Fibroblast of villous mesenchyme (primary cell): ENCODE results near the gene IRF8. TPM values are rescaled to one million over a fixed set of nuclear protein-coding genes. Genes with fewer than 3 reads are reported as not detected.
"Not testable (repeated sequence)": the region's sequence is repeated elsewhere in the genome, so short reads cannot be mapped to it uniquely, and the experiment has no call there.

Experiments
- DNase-seq: peaks from one replicate; pipeline ENCODE4 v3.0.0-alpha.2; 2010; ENCODE audit warnings: low read depth
- H3K4me3 ChIP-seq: 2 replicates; pipeline ENCODE4 v1.5.1; 2011; ENCODE audit warnings: low read depth, mild to moderate bottlenecking, low read length
- total RNA-seq: library from RNA; depleted of rRNA; stranded (reverse); fragments of >200 nt; gene quantifications from 2 replicates; pipeline ENCODE4 v1.2.3, GENCODE V29; 2012
- TF ChIP-seq, protein P1 (sequence below): IDR thresholded peaks from 2 replicates; pipeline ENCODE4 v1.5.1; 2012; ENCODE audit warnings: low read depth, mild to moderate bottlenecking, low read length; ENCODE audit not compliant: insufficient read depth

The IRF8 gene
- total RNA-seq, 1 donor: not detected

DNA sequence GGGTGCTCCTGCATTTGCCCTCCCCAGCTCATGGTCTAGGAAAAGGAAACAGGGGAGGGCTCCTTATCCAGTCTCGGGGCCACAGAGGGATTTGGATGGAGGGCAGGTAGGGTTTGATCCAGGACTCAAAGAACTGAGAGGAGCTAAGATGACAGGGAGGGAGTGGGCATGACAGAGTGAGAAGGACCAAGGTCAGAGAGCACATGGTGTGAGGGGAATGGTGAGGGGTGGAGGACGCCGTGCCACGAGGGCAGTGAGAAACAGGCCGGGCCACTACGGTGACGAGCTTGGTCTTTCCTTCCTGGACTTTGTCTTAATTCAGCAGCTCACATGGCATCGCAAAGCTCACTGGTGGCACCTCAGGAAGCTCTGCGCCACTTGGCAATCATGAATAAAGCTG, 35.2 kb downstream of the IRF8 start:
- TF ChIP-seq, protein P1, sequence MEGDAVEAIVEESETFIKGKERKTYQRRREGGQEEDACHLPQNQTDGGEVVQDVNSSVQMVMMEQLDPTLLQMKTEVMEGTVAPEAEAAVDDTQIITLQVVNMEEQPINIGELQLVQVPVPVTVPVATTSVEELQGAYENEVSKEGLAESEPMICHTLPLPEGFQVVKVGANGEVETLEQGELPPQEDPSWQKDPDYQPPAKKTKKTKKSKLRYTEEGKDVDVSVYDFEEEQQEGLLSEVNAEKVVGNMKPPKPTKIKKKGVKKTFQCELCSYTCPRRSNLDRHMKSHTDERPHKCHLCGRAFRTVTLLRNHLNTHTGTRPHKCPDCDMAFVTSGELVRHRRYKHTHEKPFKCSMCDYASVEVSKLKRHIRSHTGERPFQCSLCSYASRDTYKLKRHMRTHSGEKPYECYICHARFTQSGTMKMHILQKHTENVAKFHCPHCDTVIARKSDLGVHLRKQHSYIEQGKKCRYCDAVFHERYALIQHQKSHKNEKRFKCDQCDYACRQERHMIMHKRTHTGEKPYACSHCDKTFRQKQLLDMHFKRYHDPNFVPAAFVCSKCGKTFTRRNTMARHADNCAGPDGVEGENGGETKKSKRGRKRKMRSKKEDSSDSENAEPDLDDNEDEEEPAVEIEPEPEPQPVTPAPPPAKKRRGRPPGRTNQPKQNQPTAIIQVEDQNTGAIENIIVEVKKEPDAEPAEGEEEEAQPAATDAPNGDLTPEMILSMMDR: no peak

DNA sequence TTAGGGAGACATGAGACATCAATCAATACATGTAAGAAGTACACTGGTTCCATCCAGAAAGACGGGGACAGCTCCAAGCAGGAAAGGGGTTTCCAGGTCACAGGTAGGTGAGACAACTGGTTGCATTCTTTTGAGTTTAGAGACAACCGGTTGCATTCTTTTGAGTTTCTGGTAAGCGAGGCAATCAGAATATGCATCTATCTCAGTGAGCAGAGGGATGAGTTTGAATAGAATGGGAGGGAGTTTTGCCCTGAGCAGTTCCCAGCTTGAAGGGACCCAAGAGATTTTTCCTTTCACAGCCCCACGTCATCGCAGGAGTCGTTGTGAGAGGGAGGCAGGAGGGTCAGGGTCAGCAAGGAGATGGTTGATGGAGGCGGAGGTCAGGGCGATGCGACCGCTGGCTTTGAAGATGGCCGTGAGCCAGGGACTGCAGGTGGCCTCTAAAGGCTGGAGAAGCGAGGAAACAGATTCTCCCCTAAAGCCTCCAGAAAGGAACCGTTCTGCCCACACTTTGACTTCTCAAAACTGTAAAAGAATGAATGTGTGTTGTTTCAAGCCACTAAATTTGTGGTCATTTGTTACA, 36.5 kb downstream of the IRF8 start:
- H3K4me3 ChIP-seq: no peak overlapping the region
- TF ChIP-seq, protein P1: no peak
- DNase-seq: no peak

More for the DNA sequence above, 35.2 kb downstream of the IRF8 start:
- no peak overlapping the region for H3K4me3 ChIP-seq
- no peak for DNase-seq

DNA sequence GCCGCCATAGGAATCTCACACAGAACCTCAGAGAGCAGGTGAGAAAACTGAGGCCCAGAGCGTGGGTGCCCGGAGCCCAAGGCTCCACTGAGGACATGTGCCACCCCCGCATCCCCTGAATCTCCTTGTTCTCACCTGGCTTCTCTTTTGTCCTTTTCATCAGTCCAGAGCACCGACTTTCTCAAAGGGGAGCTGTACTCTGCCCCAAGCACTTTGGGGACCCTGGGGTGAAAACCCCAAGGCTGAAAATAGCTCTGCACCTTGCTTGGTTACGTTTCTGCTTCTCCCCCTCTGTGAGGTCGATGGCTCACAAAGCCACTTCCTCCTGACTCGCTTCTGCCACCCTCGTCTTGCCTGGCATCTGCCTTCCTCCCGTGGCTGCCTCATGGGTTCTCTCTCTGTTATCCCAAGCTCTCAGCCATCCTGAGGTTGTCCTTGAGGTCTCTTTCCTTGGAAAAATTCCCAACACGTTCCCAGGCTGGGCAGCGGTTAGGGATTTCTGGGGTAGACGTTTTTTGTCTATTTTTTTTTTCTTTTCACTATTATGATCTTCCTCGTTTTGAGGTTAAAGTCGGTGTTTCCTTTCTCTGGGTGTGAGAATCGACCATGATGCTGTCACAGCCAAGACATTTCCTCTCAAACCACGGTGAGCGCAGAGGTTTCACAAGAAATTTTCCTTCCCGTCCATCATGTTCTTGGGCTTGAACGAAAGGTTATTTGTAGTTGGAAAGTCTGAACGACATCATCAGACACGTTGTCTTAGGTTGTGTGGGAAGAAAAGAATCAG, 37.2 kb downstream of the IRF8 start:
- no peak overlapping the region for H3K4me3 ChIP-seq
- DNase-seq: no peak
- TF ChIP-seq, protein P1: no peak

DNA sequence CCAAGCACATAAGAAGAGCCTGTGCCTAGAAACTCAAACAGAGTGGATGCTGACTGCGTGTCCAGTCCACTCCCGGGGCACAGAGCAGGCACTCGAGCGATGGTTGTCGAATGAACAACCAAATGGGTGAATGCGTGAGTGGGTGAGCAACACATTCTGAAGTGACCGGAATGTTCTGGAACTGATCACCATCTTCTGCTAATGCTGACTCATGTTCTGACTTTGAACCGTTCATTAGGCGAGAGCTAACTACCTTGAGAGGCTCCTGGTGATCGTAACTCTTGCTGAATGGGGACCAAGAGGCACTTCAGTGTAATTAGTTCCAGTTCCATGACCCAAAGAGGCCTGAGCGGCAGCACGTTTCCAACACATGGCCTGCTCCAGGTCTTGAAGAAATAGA, 37.9 kb downstream of the IRF8 start:
- DNase-seq: no peak
- no peak overlapping the region for H3K4me3 ChIP-seq
- TF ChIP-seq, protein P1: no peak

DNA sequence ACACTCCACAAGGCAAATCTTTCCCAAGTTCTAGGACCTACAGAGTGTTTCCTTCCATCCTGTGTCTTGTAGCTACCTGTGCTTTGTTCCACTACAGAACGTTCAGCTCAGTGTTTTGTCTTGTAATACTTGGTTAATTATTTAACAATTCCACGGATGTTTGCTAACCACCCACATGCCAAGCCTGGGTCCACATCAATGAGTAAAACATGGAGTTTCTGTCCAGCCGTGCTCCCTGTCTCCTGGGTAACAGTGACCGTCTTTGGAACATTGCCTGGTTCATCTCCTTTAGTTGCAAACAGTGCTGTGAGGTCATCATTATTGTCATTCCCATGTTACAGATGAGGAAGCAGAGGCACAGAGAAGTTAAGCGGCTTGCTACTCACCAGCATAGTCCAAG, 41.3 kb downstream of the IRF8 start:
- DNase-seq: no peak
- no peak overlapping the region for H3K4me3 ChIP-seq
- TF ChIP-seq, protein P1: no peak

DNA sequence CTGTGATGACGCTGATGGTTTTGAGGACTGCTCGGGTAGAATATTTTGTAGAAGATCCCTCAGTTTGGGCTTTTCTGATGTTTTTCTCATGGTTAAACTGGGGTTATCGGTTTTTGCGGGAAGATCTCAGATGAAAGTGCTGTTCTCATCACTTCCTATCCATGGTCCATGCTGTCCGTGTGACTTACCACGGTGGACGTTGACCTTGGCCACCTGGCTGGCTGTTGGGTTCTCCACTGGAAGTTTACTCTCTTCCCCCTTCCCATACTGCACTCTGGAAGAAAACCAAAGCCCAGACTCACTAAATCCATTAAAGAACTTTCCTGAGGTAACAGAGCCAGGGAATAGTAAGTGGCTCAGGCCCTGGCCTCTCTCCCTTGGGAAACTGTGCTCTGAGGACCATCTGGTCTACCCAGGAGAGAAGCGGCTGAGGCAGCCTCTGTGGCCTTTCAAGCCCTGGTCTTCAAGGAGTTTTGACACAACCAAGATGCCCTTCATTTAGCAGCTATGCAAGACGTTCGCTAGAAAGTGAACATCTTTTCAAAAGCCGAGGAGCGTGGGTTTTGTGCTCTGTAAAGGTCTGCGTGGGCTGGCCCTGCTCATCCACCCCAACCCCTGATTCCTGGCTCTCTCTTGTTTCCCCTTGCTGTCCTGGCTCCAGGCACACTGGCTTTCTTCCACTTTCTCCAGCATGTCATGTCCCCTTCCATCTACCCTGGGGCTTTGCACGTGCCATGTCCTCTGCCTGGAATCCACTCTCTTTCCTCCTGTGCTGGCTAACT, 43.1 kb downstream of the IRF8 start:
- TF ChIP-seq, protein P1: no peak
- no peak overlapping the region for H3K4me3 ChIP-seq
- DNase-seq: no peak

DNA sequence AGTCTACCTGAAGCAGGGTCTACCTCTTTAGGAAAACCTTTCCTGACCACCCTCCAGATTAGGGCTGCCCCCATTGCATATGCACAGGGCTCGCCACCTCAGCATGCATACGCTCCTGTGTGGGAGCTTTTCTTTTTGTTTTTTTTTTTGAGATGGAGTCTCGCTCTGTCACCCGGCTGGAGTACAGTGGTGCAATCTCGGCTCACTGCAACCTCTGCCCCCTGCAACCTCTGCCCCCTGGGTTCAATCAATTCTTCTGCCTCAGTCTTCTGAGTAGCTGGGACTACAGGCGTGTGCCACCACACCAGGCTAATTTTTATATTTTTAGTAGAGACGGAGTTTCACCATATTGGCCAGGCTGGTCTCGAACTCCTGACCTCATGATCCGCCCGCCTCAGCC, 43.7 kb downstream of the IRF8 start:
- not testable (repeated sequence) for H3K4me3 ChIP-seq, DNase-seq
